DND-41 (cell line): Measurements from ENCODE around the gene SORCS1.

Experiments used
- EZH2 ChIP-seq: IDR thresholded peaks from 3 replicates; pipeline ENCODE4 v1.6.1; 2012; ENCODE audit warnings: borderline replicate concordance, low read depth, mild to moderate bottlenecking, moderate library complexity, low read length, inconsistent platforms; ENCODE audit not compliant: severe bottlenecking
- TF ChIP-seq, protein P1 (sequence below): IDR thresholded peaks from 2 replicates; pipeline ENCODE4 v1.5.1; 2012; ENCODE audit warnings: borderline replicate concordance, low read length, moderate library complexity, mild to moderate bottlenecking; ENCODE audit not compliant: poor library complexity, severe bottlenecking; ENCODE audit errors: extremely low read depth

DNA sequence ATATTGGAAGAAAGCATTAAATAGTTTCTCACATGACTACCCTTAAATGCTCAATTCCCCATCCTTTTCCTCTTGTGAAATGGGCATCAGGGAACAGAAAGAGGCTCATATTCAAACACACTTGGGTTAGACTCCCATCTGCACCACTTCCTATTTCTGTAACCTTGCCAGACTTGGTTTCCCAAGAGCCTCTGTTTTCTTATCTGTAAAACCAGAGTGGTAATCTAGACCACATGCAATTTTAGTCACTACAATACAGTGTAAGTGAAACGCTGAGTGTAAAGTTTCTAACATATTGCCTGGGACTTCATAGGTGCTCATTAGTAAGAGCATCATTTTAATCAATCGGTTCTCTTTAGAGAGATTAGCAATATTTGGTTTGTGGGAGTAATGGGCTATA is 136.3 kb downstream of the SORCS1 start:
- TF ChIP-seq, protein P1, sequence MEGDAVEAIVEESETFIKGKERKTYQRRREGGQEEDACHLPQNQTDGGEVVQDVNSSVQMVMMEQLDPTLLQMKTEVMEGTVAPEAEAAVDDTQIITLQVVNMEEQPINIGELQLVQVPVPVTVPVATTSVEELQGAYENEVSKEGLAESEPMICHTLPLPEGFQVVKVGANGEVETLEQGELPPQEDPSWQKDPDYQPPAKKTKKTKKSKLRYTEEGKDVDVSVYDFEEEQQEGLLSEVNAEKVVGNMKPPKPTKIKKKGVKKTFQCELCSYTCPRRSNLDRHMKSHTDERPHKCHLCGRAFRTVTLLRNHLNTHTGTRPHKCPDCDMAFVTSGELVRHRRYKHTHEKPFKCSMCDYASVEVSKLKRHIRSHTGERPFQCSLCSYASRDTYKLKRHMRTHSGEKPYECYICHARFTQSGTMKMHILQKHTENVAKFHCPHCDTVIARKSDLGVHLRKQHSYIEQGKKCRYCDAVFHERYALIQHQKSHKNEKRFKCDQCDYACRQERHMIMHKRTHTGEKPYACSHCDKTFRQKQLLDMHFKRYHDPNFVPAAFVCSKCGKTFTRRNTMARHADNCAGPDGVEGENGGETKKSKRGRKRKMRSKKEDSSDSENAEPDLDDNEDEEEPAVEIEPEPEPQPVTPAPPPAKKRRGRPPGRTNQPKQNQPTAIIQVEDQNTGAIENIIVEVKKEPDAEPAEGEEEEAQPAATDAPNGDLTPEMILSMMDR, result no peak
- no peak for TF ChIP-seq EZH2
